Lower lobe of right lung (tissue), 2 donors: Measurements from ENCODE around the gene HEXD. TPM values are rescaled to one million over a fixed set of nuclear protein-coding genes. Genes with fewer than 3 reads are reported as not detected.

Experiments
- ATAC-seq, 2 donors: fragments of 200-7000 bp; cut with Tn5 transposase; one replicate each; pipeline ENCODE4 v1.9.1; 2020 to 2022; ENCODE audit warnings: mild to moderate bottlenecking in 2 of 2, moderate library complexity in 2 of 2
- DNase-seq: peaks from one replicate; pipeline ENCODE4 v3.0.0-alpha.2; 2020
- H3K27ac ChIP-seq: fragments of 200-600 bp; one replicate; pipeline ENCODE4 v1.8.0; 2022
- H3K27me3 ChIP-seq: fragments of 200-600 bp; one replicate; pipeline ENCODE4 v1.8.0; 2022; ENCODE audit warnings: low read depth
- H3K36me3 ChIP-seq: fragments of 200-600 bp; one replicate; pipeline ENCODE4 v1.8.0; 2022; ENCODE audit warnings: mild to moderate bottlenecking
- H3K4me1 ChIP-seq: fragments of 200-600 bp; one replicate; pipeline ENCODE4 v1.8.0; 2022
- H3K4me3 ChIP-seq: fragments of 200-600 bp; one replicate; pipeline ENCODE4 v1.8.0; 2022; ENCODE audit warnings: mild to moderate bottlenecking
- H3K9me3 ChIP-seq: fragments of 200-600 bp; one replicate; pipeline ENCODE4 v1.8.0; 2022
- intact Hi-C: fragments of 100-400 bp; cut with DNase I; formaldehyde crosslinking; loops from one replicate; pipeline ENCODE4 v1.11.0; 2022
- total RNA-seq: library from RNA; stranded (reverse); fragmentation: NEBNext Ultra II Directional; extraction: Animal tissue kit (Norgen Biotek cat#: 25700); gene quantifications from one replicate; pipeline ENCODE4 v1.2.1, GENCODE V29; 2021
- TF ChIP-seq, protein P1 (sequence below): fragments of 200-600 bp; IDR thresholded peaks from one replicate; pipeline ENCODE4 v1.8.0; 2022; ENCODE audit warnings: antibody characterized with exemption, mild to moderate bottlenecking
- donor health status: DM: no; HTN: yes; CAD: no; lungs with severe emphysema.

The HEXD gene
- total RNA-seq, 1 donor from 2014 or later: 60.2 TPM

DNA sequence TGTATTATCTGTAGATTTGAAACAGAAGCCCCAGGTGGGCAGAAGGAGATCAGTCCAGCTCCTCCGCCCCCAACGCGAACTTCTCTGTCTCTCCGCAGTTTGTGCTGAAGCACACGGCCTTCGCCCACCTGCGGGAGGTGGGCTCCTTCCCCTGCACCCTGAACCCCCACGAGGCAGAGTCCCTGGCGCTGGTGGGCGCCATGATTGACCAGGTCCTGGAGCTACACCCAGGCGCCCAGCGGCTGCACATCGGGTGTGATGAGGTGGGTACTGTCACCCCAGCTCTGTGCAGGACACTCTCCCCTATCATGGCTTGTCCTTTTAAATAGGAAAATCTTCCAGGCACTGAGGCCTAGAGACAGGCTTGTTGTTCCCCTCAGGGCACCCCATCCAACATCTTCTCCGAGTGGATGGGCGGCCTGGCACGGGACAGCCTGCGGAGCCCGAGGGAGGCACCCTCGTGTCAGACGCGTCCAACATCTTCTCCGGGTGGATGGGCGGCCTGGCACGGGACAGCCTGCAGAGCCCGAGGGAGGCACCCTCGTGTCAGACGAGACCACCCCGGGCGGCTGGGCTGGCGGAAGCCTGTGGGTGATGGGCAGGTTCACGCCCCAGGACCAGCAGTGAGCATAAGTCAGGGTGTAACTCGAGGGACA, 15.5 kb downstream of the HEXD start:
- peaks cover 28% of the 10 kb centered on the region for H3K36me3 ChIP-seq
- no peaks in the 10 kb centered on the region for H3K9me3 ChIP-seq
- ATAC-seq (no peak), DNase-seq (no peak)
- TF ChIP-seq, protein P1, sequence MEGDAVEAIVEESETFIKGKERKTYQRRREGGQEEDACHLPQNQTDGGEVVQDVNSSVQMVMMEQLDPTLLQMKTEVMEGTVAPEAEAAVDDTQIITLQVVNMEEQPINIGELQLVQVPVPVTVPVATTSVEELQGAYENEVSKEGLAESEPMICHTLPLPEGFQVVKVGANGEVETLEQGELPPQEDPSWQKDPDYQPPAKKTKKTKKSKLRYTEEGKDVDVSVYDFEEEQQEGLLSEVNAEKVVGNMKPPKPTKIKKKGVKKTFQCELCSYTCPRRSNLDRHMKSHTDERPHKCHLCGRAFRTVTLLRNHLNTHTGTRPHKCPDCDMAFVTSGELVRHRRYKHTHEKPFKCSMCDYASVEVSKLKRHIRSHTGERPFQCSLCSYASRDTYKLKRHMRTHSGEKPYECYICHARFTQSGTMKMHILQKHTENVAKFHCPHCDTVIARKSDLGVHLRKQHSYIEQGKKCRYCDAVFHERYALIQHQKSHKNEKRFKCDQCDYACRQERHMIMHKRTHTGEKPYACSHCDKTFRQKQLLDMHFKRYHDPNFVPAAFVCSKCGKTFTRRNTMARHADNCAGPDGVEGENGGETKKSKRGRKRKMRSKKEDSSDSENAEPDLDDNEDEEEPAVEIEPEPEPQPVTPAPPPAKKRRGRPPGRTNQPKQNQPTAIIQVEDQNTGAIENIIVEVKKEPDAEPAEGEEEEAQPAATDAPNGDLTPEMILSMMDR: no peak
- no peaks in the 10 kb centered on the region for H3K27me3 ChIP-seq
- no peak overlapping the region for H3K4me3 ChIP-seq
- intact Hi-C loops: no loop called here
- H3K4me1 ChIP-seq: no peaks in the 10 kb centered on the region
- H3K27ac ChIP-seq: no peak overlapping the region

DNA sequence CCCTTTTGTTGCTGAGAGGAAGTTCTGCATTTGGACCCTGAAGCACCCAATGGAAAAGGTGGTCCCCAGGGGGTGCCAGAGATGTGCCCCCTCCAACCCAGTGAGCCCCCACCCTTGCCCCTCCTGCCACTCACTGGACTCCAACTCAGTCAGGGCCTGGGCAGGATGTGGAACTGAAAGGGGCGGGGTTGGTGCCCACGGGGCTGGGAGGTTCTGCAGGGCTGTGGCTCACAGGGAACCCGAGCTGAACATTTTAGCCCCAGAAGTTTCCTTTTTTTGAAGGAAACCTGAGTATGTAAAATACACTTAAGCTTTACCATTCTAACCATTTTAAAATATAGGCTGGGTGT, 16.0 kb downstream of the HEXD start:
- H3K4me1 ChIP-seq: no peaks in the 10 kb centered on the region
- ATAC-seq: no peak
- no peaks in the 10 kb centered on the region for H3K9me3 ChIP-seq
- H3K36me3 ChIP-seq: peaks cover 28% of the 10 kb centered on the region
- intact Hi-C loops: no loop called here
- TF ChIP-seq, protein P1: no peak
- no peak overlapping the region for H3K27ac ChIP-seq
- H3K27me3 ChIP-seq: no peaks in the 10 kb centered on the region
- H3K4me3 ChIP-seq: no peak overlapping the region
- DNase-seq: no peak

DNA sequence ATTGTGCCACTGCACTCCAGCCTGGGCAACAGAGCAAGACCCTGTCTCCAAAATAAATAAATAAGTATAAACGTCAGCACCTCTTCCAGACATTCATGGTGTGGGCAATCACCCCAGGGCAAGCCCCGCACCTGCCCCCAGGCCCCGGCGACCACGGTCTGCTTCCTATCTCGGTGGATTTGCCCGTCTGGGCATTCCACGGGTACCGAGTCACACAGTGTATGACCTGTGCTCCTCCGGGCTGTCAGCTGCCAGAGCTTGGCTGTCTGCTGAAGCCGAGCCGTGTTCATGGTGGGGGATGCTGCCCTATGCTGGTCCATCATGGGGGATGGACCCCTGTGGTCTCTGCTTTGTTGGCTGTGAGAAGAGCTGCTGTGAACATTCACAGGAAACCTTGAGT, 17.0 kb downstream of the HEXD start:
- Histone ChIP-seq H3K27me3 (no peaks in the 10 kb centered on the region), H3K4me3 (no peak overlapping the region), H3K27ac (no peak overlapping the region), H3K9me3 (no peaks in the 10 kb centered on the region), H3K4me1 (no peaks in the 10 kb centered on the region), H3K36me3 (peaks cover 22% of the 10 kb centered on the region)
- ATAC-seq: no peak
- DNase-seq: no peak
- TF ChIP-seq, protein P1: no peak
- intact Hi-C loops: no loop called here

DNA sequence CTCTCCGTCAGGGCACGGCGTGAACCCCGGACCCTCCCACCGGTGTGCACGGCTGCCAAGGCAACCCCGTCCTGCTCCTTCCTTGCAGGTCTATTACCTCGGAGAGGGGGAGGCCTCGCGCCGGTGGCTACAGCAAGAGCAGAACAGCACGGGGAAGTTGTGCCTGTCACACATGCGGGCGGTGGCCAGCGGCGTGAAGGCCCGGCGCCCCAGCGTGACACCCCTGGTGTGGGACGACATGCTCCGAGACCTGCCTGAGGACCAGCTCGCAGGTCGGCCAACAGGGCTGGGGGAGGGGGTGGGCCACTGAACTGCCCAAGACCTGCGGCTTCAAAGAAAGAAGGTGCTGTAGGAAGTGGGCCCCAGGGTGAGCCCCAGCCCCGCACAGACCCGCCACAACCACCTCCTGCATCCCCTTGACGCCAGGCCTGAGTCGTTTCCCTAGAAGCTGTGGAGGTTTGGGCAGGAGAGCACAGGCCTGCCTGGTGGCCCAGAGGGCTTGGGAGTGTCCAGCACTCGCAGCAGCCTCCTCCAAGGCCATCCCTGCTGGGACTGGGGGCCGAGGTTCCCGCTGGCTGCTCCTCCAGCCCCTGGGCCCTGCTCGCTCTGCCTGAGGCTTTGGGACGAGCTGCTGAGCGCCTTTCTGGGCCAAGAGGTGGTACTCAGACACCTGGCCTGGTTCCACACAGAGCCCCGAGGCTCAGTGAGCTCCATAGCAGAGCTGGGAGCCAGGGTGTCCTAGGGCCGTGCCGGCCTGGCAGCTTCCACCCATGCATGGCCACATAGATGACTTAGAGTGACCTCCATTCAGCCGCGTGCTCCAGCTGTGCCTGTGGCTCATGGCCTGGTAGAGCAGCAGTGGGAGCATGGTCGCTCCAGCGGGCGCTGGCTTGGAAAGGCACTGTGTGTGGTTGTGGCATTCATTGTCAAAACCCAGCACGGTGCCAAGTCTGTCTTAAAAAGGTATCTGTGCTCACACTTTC, 17.7 kb downstream of the HEXD start:
- intact Hi-C loops: no loop called here
- ATAC-seq (no peak), DNase-seq (no peak)
- Histone ChIP-seq H3K4me1 (peaks cover 5% of the 10 kb centered on the region), H3K27ac (no peak overlapping the region), H3K9me3 (no peaks in the 10 kb centered on the region), H3K27me3 (no peaks in the 10 kb centered on the region), H3K4me3 (no peak overlapping the region), H3K36me3 (peaks cover 22% of the 10 kb centered on the region)
- TF ChIP-seq, protein P1: no peak

DNA sequence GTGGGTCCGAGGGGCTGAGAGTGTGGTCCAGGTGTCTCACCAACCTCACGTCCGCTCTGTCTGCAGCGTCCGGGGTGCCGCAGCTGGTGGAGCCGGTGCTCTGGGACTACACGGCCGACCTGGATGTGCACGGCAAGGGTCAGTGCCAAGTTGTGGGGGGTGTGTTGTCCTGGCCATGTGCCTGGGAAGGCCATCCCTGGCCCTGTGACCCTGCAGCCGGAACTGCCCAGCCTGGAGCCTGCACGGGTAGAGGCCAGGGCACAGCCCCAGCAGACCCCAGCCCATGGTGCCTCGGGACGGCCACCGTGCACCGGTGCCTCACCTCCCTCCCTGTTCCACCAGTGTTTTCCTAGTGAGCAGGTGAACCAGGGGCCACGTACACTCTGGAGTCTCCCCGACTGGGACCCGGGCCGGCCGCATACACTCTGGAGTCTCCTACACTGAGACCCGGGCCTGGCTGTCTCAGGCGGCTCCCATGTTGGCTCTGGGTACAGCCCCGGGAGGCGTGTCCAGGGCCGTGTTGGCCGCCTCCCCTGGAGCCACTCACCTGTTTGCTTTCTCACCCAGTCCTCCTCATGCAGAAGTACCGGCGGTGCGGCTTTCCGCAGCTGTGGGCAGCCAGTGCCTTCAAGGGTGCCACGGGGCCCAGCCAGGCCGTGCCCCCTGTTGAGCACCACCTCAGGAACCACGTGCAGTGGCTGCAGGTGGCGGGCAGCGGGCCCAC, 18.6 kb downstream of the HEXD start:
- no peak overlapping the region for H3K27ac ChIP-seq
- no peaks in the 10 kb centered on the region for H3K9me3 ChIP-seq
- DNase-seq (no peak), ATAC-seq (no peak)
- no peaks in the 10 kb centered on the region for H3K27me3 ChIP-seq
- no peak overlapping the region for H3K4me3 ChIP-seq
- H3K4me1 ChIP-seq: peaks cover 5% of the 10 kb centered on the region
- TF ChIP-seq, protein P1: no peak
- H3K36me3 ChIP-seq: peaks cover 25% of the 10 kb centered on the region
- intact Hi-C loops: no loop called here
